ENCODE measurements around the gene MR1.

MR1 gene

DNA sequence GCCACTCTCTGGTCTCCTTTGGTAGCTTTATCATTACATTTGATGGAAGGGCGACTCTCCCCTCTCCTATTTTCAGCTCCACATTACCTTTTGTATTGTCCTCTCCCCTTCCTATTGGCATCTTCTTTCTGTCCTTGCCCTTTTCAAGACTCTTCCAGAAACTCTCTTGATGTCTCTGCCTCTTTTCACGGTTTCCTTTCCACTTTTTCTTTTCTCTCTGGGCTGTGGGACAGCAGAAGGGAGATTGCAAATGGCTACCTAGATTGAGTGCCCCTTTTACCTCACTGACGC is 72.2 kb downstream of the MR1 start:
- H3K9me3 ChIP-seq (ENCODE audit: severe bottlenecking), result no peaks in the 10 kb centered on the region
- no peaks in the 10 kb centered on the region for H3K27me3 ChIP-seq (ENCODE audit: insufficient read depth, low read depth, severe bottlenecking)
- TF ChIP-seq, protein P1, sequence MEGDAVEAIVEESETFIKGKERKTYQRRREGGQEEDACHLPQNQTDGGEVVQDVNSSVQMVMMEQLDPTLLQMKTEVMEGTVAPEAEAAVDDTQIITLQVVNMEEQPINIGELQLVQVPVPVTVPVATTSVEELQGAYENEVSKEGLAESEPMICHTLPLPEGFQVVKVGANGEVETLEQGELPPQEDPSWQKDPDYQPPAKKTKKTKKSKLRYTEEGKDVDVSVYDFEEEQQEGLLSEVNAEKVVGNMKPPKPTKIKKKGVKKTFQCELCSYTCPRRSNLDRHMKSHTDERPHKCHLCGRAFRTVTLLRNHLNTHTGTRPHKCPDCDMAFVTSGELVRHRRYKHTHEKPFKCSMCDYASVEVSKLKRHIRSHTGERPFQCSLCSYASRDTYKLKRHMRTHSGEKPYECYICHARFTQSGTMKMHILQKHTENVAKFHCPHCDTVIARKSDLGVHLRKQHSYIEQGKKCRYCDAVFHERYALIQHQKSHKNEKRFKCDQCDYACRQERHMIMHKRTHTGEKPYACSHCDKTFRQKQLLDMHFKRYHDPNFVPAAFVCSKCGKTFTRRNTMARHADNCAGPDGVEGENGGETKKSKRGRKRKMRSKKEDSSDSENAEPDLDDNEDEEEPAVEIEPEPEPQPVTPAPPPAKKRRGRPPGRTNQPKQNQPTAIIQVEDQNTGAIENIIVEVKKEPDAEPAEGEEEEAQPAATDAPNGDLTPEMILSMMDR (IDR thresholded peaks at IDR 0.05; ENCODE audit: low read depth, low read length), result no peak
- no peaks in the 10 kb centered on the region for H3K36me3 ChIP-seq
- no peak overlapping the region for H3K27ac ChIP-seq
- DNase-seq, result no peak
- H3K4me3 ChIP-seq (ENCODE audit: low read depth, low read length), result no peak overlapping the region

- TF ChIP-seq, protein P1 (IDR thresholded peaks at IDR 0.05; ENCODE audit: low read depth, low read length), result no peak
- Histone ChIP-seq H3K4me3 (ENCODE audit: low read depth, low read length) (no peak overlapping the region), H3K27me3 (ENCODE audit: insufficient read depth, low read depth, severe bottlenecking) (no peaks in the 10 kb centered on the region), H3K27ac (no peak overlapping the region), H3K36me3 (no peaks in the 10 kb centered on the region), H3K9me3 (ENCODE audit: severe bottlenecking) (no peaks in the 10 kb centered on the region)
- DNase-seq, result no peak
Observed at GRCh38 chr1:181106479-181106878, 72.7 kb downstream of the MR1 start.

DNA sequence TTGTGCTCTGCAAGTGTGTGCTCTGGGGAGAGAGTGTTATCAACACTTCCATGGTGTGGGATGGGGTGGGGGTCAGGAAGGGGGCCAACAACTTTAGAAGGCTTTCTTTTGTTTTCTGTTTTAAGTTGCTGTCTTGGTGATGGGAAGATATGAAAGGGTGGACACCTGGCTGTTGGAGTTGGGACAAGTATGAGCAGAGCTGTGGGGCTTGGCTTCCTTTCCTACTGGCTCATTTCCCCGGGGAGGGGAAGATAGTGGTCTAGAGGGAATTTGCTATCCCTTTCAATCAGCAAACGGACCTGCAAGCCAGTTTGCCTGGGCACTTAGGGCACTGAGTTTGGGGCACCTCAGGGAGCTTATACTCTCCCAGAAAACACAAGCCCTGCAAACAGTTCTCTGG is 73.9 kb downstream of the MR1 start:
- H3K27ac ChIP-seq, result no peak overlapping the region
- H3K9me3 ChIP-seq (ENCODE audit: severe bottlenecking), result no peaks in the 10 kb centered on the region
- no peak overlapping the region for H3K4me3 ChIP-seq (ENCODE audit: low read depth, low read length)
- no peaks in the 10 kb centered on the region for H3K27me3 ChIP-seq (ENCODE audit: insufficient read depth, low read depth, severe bottlenecking)
- TF ChIP-seq, protein P1 (IDR thresholded peaks at IDR 0.05; ENCODE audit: low read depth, low read length), result no peak
- DNase-seq, result no peak
- H3K36me3 ChIP-seq, result no peaks in the 10 kb centered on the region

DNA sequence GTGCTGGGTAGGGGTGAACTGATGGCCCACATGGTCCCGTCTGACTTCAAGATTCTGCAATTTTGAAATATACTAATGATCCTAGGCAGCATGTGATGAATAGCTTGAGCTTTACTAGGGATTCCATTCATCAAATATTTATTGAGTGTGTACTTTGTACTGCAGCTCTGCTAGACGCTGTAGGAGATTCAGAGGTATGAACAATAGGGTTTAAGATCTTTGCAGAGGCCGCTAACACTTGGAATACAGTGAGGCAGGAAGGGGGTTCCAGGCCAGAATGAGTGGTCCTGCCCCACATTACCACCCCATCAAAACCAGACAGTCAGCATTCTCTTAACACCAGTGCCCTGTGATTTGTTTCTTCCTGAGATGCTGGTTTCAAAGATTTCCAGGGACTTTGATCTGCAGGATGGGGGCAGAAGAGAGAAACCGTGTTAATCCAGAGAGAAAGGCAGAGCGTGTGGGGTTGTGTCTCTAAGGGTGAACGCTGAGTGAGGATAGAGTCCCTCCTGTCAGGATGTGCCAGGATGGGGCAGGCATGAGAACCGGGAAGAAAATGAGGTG is 74.6 kb downstream of the MR1 start:
- Histone ChIP-seq H3K36me3 (no peaks in the 10 kb centered on the region), H3K27ac (no peak overlapping the region), H3K9me3 (ENCODE audit: severe bottlenecking) (no peaks in the 10 kb centered on the region), H3K27me3 (ENCODE audit: insufficient read depth, low read depth, severe bottlenecking) (no peaks in the 10 kb centered on the region), H3K4me3 (ENCODE audit: low read depth, low read length) (no peak overlapping the region)
- TF ChIP-seq, protein P1 (IDR thresholded peaks at IDR 0.05; ENCODE audit: low read depth, low read length), result no peak
- no peak for DNase-seq

GRCh38 chr1:181110013-181110412 is 76.2 kb downstream of the MR1 start:
- no peaks in the 10 kb centered on the region for H3K27me3 ChIP-seq (ENCODE audit: insufficient read depth, low read depth, severe bottlenecking)
- no peaks in the 10 kb centered on the region for H3K36me3 ChIP-seq
- H3K27ac ChIP-seq, result no peak overlapping the region
- no peak for DNase-seq
- H3K9me3 ChIP-seq (ENCODE audit: severe bottlenecking), result no peaks in the 10 kb centered on the region
- TF ChIP-seq, protein P1 (IDR thresholded peaks at IDR 0.05; ENCODE audit: low read depth, low read length), result no peak
- no peak overlapping the region for H3K4me3 ChIP-seq (ENCODE audit: low read depth, low read length)

All from WERI-Rb-1 (cell line).